CD4-positive, alpha-beta T cell treated with Interleukin-10 for 1 hour (primary cell): ENCODE measurements around the gene OSR1.

Experiments used
- DNase-seq: peaks from one replicate; pipeline ENCODE4 v3.0.0-alpha.2; 2020

OSR1 gene

DNA sequence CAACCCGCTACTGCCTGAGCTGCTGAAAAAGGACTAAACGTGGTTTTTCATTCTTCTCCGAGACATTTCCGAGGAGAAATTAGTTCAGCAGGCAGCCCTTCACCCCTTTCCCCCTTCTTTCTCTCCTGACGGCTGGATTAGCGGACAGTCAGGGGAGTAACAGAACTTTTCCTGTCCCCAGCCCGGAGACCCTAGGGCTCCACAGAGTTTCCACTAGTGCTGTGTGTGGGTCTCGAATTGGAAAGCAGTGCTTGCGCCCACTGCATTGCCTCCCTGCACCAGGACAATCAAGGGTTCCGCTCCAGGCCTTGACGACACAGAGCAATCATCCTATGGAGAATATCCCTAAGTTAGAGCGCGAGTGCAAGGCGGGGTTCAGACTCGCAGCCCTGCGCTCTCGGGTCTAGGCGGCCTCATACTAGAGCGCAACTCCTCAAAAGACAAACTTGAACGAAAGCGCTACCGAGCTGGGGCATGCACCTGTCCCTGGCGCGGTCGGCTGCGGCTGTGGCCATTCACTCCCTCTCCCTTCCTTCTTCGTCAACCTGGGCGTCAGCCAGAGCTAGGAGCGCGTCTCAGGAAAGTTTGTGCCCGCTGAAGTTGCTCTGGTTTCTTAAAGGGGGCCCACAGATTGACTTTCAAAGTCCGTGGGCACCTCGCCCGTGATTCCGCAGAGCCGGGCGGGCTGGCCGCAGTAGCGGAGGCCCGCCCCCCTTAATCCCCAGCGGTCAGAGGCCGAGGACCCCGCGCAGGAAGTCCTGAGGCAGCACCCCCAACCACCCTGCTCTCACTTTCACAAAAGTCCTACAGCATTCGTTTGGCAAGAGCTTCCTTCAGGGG is 801 bp downstream of the OSR1 start:
- DNase-seq = no peak

DNA sequence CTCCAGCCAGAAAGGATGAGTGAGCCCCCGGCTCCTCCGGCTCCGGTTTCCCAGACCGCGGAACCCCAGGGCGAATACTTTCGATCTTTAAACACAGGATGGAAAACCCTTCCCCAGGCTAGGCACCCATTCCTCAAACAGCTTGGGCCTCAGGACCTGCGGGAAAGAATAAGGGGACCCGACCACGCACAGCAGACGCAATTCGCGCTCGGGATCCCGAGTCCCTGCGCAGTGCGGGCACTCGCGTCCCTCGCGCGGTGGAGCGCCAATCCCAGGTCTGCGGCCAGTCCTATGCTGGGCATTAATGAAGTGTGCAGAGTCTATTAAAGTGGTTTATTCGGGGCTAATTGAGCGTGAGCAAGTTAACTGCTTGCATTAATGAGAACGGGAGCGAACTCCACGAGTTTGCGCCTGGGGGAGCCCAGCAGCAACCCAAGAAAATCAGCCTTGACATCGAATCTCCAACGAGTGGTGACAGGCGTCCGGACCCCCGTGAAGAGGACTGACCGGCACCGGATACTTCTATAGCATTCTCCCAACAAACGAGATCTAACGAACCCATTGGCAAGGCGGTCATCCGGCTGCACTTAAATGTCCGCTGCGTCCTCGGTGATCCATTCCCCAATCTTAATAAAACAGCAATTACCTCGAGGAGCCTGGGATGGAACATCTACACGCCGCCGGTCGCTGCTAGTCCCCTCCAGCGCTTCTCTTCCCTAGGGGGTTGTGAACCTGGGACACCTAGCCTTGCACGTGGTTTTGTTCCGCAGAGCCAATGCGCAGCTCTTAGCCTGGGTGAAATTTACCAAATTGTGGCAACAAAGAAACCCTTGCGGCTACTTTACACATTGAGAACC is 1.6 kb downstream of the OSR1 start:
- DNase-seq = no peak

GRCh38 chr2:19355931-19356544 is 2.4 kb downstream of the OSR1 start:
- no peak for DNase-seq

DNA sequence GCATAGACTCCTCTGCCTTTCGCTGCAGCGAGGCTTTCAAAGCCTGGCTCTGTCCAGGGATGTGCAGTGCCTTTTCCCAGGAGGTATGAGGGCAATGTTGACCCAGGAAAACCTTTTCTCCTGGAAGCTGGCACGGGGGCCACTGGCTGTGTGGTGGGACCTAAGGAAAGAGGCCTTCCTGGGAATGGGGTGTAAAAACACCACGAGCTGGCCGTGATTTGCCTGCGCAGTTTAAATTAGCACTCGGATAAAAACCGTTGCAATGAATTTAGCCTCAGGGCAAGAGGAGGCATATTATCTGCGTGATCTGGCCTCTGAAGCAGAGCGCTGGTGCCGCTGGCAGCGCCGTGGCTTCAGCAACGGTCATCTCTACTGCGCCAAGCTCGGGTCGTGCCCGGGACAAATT is 3.0 kb downstream of the OSR1 start:
- DNase-seq = no peak

DNA sequence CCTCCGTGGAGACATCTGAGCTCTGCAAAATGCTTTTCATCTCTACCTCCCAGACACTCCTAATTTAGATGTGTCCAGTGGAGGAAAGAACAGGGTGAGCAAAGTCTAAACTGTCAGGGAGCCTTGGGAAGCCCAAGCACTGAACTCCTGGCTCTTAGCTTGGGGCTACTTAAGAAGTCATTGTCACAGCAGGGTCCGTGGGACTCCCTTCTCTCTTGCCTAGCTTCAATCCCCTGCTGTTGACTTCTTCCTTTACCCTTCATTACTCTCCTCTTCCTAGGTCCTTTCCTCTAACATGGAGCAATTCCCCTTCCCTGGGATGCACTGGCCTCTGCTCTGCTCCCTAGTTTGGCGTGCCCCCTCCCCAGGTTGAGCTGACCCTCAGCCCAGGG is 3.4 kb downstream of the OSR1 start:
- no peak for DNase-seq

DNA sequence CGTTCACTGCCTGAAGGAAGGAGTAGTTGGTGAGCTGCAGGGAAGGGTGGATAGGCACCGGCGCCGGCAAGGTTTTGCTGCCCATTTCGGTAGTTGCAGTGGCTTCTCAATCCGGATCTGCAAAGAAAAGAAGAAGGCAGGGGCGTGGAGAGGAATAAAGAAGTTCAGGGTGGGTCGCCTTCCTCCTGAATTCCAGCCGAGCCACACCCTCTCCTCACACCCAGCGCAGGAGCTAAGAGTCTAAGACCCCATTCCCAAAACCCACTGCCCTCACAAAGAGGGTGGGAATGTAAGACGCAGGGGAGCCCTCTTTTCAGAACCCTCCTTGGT is 4.7 kb downstream of the OSR1 start:
- DNase-seq = no peak

DNA sequence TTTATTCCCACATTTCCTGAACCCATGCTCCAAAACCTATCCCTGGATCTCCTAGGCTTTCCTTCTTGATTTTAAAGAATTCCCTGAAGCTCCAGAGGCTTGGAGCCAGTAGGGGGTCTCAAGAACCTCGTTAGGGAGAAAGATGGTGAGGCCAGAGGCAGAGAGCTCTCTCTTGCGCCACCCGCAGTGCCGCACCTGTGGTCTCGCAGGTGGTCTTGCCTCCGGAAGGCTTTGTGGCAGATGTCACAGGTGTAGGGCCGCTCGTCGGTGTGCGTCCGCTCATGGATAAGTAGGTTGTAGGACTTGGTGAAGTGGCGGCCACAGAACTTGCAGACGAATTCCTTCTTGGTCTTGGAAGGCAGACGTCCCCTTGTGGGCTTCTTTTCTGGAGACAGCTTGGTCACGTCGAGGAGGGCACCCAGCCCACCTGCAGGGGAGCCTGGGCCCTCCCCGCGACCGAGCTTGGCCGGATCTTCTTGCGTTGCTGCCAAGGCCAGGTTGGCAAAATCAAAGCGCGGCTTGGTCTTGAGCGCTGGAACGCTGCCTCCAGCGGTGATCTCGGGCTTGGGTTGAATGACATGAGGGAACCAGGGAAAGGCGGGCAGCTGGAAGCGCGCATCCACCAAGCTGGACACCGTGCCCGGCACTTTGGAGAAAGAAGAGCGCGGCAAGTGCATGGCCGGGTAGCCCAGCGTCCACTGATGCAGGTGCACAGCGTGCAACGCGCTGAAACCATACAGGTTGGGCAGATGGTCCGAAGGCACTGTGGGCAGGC is 5.3 kb downstream of the OSR1 start:
- DNase-seq = no peak

- DNase-seq = no peak
Observed at GRCh38 chr2:19351899-19352697, 6.3 kb downstream of the OSR1 start.

GRCh38 chr2:19351499-19351898 is 6.9 kb downstream of the OSR1 start:
- no peak for DNase-seq

DNA sequence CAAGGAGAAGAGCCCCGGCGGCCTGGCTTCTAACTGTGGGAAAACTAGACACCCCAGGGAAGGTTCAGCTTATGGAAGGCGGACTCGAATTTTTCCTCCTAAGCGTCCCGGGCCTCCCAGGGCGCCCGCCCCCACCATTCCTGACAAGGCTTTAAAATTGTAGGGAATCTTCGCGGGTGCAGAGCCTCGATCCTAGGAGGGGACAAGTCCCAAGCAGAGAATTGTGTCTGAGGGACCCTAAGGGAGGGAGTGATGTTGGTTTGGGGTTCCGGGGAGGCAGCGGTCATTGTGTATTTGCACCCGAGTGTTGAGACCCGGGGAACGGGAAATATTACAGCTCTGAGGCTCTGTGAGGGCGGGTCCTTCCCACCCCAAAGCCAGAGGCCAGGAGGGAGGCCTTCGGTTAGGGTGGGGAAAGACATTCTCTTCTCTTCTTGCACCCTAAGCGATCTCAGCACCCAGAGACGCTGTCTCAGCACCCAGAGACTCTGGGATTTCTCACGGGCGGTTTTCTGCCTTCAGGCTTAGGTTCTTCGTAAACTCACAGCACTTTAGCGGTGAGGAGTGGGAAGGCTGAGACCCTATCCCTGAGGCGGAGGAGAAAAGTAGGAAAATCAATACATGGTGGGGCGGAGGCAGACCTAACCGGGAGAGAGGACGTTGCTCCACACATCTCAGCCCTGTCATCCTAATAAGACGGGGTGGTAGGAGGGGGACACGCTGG is 7.6 kb downstream of the OSR1 start:
- no peak for DNase-seq

DNA sequence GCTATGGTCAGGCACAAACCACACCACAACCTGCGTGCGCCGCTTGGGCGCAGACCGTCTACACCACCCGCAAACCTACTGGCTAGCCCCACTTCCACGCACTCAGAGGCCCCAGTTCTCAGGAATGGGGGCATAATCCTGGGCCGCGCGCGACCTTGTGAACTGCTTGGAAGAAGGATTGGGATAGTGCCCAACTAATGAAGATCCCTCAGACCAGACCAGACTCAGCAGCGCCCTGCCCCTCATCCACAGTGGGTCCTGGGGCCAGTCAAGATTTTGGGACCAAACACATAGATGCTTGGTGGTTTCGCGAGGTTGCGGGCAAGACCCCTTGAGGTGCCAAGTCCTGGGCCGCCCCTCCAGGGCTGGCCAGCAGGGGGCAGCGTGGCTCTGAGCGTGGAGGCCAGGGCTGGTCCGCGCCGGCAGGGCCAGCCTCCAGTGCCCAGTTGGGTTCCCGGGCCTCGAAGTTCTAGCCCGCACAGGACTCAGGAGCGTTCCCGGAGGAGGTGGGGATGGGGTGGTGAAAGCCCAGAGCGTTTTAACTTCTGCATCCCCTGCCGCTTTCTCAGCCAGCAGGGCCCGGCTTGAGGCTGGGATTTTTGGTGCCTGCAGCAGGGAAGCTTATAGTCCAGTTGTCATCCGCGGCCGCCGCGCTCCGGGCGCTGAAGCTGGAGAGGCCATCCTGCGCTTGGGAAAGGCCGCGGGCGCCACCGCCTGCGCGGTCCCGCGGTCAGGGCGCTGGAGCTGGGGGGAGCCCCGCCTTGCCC is 8.3 kb downstream of the OSR1 start:
- peak; percentile 62 for DNase-seq

GRCh38 chr2:19348692-19349091 is 9.7 kb downstream of the OSR1 start:
- DNase-seq = no peak

- DNase-seq = peak; percentile 98
Observed at GRCh38 chr2:19347619-19348562, 10.5 kb downstream of the OSR1 start.

- no peak for DNase-seq
Observed at GRCh38 chr2:19346983-19347618, 11.3 kb downstream of the OSR1 start.

DNA sequence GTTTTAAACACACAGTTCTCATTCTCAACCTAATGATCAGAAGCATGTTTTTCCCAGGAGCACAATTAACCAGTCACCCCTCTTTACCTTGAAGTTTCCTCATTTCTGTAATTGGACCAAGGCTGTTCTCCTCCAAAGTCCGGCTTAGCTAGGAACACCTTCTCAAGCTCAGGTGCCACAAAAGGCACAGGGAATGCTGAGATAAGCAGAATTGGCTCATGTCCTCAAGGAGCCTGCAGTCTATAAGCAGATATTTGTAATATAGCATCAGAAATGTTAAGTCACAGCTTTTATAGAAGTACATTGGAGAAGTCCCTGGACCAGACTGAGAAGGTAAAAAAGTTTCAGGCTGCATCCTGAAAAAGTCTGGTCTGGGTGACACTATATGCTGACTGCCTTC is 20.7 kb downstream of the OSR1 start:
- no peak for DNase-seq

- DNase-seq = no peak
Observed at GRCh38 chr2:19337202-19337601, 21.2 kb downstream of the OSR1 start.

DNA sequence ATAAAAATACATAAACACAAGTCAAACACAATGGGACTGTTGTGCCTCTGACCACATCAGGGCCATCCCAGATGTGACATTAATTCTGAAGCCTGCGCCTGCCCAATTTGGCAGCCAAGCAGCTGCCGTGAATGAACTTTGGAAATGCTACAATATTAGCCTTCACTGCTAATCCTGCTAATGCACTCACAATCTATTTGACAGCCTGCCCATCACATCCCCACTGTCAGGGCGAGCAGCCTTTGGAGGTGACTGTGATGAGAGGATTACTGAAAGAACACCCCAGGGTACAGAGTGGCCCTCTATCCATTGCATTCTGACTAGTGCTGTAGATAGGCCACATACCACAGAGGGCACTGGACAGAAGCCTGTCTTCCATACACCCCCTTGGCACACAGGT is 21.6 kb downstream of the OSR1 start:
- DNase-seq = no peak

- no peak for DNase-seq
Observed at GRCh38 chr2:19332503-19332902, 25.9 kb downstream of the OSR1 start.

DNA sequence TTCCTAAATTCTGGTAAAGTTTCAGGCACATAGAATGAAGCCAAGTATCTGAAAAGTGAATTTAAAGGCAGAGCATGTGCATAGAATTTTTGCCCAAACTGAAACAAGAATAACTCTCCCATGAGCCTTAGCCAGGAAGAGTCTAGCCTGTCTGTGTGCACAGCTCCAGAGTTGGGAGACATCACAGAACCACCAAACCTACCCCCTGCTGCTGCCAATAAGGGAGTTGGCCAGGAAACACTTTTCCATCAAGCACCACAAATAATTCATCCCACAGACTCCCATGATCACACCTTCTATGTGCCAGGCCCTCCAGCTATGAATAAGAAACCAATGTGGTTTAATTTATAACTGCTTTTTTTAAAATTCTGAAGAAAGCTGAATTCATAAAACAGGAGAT is 27.0 kb downstream of the OSR1 start:
- no peak for DNase-seq
